Stimulated activated naive CD8-positive, alpha-beta T cell treated with anti-CD3 and anti-CD28 coated beads, Interleukin-15, amount 100 ng/mL, for 72 hours (primary cell): ENCODE results near the gene PDIA2.

ENCODE experiments used
- ATAC-seq: fragments of 150-1000 bp; cut with Tn5 transposase; 2 replicates; pipeline ENCODE4 v1.10.0; 2021; ENCODE audit warnings: mild to moderate bottlenecking, moderate library complexity
- DNase-seq, 2 donors: peaks; one replicate each; pipeline ENCODE4 v3.0.0; 2021 to 2022
- H3K27ac Mint-ChIP-seq, 2 donors: one replicate each; pipeline ENCODE4 v1.8.0; 2022; ENCODE audit warnings: mild to moderate bottlenecking in 2 of 2, mixed read lengths in 2 of 2, moderate library complexity in 2 of 2
- H3K27me3 Mint-ChIP-seq: one replicate; pipeline ENCODE4 v1.8.0; 2022; ENCODE audit warnings: mixed read lengths
- H3K4me1 Mint-ChIP-seq: one replicate; pipeline ENCODE4 v1.8.0; 2022; ENCODE audit warnings: mild to moderate bottlenecking, mixed read lengths
- H3K4me3 Mint-ChIP-seq, 2 donors: one replicate each; pipeline ENCODE4 v1.8.0; 2022; ENCODE audit warnings: mild to moderate bottlenecking in 2 of 2, mixed read lengths in 2 of 2, moderate library complexity in 1 of 2
- H3K9me3 Mint-ChIP-seq, 2 donors: one replicate each; pipeline ENCODE4 v1.8.0; 2022; ENCODE audit warnings: mixed read lengths in 2 of 2

Gene PDIA2

DNA sequence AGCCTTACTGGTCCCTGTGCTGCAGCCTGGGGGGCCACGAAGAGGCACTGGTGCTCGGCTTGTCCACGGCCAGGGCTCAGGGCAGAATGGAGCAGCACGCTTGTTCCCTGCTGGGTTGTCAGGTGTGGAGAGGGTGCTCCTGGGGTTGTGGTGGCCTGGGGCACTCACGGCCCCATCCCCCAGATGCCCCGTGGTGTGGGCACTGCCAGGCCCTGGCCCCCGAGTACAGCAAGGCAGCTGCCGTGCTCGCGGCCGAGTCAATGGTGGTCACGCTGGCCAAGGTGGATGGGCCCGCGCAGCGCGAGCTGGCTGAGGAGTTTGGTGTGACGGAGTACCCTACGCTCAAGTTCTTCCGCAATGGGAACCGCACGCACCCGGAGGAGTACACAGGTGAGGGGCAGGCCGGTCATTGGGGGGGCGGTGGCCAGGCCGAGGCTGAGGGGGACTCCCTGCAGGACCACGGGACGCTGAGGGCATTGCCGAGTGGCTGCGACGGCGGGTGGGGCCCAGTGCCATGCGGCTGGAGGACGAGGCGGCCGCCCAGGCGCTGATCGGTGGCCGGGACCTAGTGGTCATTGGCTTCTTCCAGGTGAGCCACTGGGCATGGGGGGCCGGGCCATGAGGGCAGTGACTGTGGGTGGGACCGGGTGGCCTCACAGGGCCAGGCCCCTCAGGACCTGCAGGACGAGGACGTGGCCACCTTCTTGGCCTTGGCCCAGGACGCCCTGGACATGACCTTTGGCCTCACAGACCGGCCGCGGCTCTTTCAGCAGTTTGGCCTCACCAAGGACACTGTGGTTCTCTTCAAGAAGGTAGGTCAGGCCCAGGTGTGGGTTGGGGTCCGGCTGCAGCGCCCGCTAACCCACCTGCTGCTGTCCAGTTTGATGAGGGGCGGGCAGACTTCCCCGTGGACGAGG, 1.5 kb downstream of the PDIA2 start:
- Mint-ChIP-seq H3K9me3 (no peaks in the 10 kb centered on the region), H3K27me3 (peaks cover 27% of the 10 kb centered on the region), H3K4me3 (no peak overlapping the region), H3K27ac (no peak overlapping the region), H3K4me1 (peaks cover under 1% of the 10 kb centered on the region)
- no peak for DNase-seq
- ATAC-seq = no peak

DNA sequence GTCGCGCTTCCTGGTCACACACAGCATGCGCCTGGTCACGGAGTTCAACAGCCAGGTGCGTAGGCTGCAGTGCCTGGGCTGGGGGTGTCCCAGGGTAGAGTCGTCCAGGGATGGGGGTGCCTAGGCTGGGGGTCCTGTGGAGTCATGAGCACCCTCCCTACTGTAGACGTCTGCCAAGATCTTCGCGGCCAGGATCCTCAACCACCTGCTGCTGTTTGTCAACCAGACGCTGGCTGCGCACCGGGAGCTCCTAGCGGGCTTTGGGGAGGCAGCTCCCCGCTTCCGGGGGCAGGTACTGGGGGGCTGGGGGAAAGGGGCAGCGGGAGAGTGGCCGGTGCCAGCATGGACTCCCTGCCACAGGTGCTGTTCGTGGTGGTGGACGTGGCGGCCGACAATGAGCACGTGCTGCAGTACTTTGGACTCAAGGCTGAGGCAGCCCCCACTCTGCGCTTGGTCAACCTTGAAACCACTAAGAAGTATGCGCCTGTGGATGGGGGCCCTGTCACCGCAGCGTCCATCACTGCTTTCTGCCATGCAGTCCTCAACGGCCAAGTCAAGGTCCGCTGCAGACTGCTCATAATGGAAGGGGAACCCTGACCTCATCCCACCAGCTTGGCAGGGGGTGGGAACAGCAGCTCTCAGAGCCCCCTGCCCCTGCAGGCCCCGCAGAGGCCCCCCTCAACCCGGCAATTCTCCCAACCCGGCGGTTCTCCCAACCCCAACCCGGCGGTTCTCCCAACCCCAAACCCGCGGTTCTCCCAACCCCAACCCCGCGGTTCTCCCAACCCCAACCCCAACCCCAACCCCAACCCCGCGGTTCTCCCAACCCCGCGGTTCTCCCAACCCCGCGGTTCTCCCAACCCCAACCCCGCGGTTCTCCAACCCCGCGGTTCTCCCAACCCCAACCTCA, 2.4 kb downstream of the PDIA2 start:
- H3K27ac Mint-ChIP-seq = no peak overlapping the region
- H3K4me1 Mint-ChIP-seq = no peaks in the 10 kb centered on the region
- DNase-seq = no peak
- H3K4me3 Mint-ChIP-seq = no peak overlapping the region
- peaks cover 26% of the 10 kb centered on the region for H3K27me3 Mint-ChIP-seq
- H3K9me3 Mint-ChIP-seq = no peaks in the 10 kb centered on the region
- ATAC-seq = no peak

DNA sequence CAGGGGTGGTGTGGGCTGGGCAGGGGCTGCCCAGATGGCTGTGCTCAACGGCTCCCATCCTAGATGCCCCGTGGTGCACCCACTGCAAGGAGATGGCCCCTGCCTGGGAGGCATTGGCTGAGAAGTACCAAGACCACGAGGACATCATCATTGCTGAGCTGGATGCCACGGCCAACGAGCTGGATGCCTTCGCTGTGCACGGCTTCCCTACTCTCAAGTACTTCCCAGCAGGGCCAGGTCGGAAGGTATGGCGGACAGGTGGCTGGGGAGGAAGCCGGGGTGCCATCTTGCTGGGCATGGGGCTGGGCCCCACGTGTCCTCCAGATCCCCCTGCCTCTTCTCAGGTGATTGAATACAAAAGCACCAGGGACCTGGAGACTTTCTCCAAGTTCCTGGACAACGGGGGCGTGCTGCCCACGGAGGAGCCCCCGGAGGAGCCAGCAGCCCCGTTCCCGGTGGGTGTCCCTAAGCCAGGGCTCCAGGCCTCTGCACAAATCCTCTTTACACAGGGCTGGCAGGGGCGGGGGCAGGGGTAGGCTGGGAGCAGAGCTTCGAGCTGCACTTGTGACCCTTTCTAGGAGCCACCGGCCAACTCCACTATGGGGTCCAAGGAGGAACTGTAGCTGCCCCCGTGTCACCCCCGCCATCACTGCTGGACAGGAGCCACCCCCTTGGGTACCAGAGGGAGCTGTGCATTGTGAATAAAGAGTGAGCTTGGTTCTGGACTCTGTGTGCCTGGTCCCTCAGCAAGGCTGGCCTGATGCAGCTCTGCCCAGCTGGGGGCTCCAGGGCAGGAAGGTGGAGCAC, 3.7 kb downstream of the PDIA2 start:
- ATAC-seq (no peak), DNase-seq (no peak)
- Mint-ChIP-seq H3K27ac (no peak overlapping the region), H3K4me3 (no peak overlapping the region), H3K4me1 (no peaks in the 10 kb centered on the region), H3K27me3 (peaks cover 15% of the 10 kb centered on the region), H3K9me3 (no peaks in the 10 kb centered on the region)

DNA sequence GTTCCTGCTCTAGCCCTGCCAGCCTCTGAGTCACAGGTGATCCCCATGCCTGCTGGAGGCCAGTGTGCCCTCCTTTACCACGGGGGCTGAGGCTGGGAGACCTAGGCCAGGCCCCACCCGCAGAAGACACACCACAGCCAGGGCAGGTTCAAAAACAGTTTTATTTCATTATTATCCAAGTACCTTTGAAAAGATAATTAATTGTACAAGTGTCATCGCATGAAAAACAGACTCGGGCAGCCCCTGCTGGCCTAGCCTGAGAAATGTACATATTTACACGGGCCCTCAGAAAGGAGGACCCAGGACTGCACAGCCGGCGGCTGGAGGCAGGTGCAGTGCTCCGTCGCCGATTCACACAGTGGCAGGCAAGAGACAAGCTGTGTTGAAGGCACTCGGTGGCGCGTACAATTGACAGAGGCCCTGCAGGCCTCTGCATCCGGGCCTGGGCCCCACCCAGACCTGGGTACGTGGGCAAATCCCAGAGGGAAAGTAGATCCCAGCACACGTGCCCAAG, 4.4 kb downstream of the PDIA2 start:
- no peaks in the 10 kb centered on the region for H3K4me1 Mint-ChIP-seq
- H3K27ac Mint-ChIP-seq = no peak overlapping the region
- ATAC-seq (no peak), DNase-seq (no peak)
- no peak overlapping the region for H3K4me3 Mint-ChIP-seq
- no peaks in the 10 kb centered on the region for H3K9me3 Mint-ChIP-seq
- peaks cover 8% of the 10 kb centered on the region for H3K27me3 Mint-ChIP-seq

- Mint-ChIP-seq H3K4me3 (no peak overlapping the region), H3K27me3 (no peaks in the 10 kb centered on the region), H3K9me3 (no peaks in the 10 kb centered on the region), H3K27ac (peak overlapping the region in 1 of 2 donors; percentile 95), H3K4me1 (no peaks in the 10 kb centered on the region)
- DNase-seq (no peak), ATAC-seq (no peak)
Measured at GRCh38 chr16:287981-288920, 5.3 kb downstream of the PDIA2 start.

DNA sequence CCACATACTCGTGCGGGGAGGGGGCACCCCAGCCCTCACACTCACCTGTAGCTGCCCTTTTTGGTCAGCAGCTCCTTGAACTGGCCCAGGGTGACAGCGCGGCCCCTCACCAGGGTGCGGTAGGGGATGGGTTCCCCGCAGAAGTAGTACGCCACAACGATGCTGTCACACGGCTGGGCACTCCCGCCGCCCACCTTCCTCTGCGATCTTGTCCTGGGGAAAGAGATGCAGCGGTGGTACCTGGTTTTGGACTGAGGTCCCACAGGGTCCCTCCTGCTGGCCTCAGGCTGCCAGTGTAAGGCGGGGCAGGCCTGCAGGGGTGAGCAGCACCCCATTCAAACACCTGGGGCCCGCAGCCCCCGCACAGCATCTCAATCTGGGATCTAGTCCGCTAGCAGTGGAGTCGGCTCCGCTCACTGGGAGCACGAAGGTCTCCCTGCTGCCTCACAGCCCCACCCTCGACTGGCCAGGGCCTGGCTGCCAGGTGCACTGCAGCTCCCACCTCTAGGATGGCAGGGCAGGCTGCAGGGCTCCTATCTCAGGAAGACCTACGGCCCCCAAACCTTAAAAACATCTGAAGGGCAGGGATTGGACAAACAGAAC, 6.5 kb downstream of the PDIA2 start:
- DNase-seq (no peak), ATAC-seq (no peak)
- Mint-ChIP-seq H3K9me3 (no peaks in the 10 kb centered on the region), H3K4me3 (no peak overlapping the region), H3K27me3 (no peaks in the 10 kb centered on the region), H3K27ac (no peak overlapping the region), H3K4me1 (no peaks in the 10 kb centered on the region)

GRCh38 chr16:290015-290680, 7.2 kb downstream of the PDIA2 start:
- H3K27ac Mint-ChIP-seq = peak overlapping the region in 1 of 2 donors; percentile 48
- no peaks in the 10 kb centered on the region for H3K4me1 Mint-ChIP-seq
- DNase-seq = no peak

DNA sequence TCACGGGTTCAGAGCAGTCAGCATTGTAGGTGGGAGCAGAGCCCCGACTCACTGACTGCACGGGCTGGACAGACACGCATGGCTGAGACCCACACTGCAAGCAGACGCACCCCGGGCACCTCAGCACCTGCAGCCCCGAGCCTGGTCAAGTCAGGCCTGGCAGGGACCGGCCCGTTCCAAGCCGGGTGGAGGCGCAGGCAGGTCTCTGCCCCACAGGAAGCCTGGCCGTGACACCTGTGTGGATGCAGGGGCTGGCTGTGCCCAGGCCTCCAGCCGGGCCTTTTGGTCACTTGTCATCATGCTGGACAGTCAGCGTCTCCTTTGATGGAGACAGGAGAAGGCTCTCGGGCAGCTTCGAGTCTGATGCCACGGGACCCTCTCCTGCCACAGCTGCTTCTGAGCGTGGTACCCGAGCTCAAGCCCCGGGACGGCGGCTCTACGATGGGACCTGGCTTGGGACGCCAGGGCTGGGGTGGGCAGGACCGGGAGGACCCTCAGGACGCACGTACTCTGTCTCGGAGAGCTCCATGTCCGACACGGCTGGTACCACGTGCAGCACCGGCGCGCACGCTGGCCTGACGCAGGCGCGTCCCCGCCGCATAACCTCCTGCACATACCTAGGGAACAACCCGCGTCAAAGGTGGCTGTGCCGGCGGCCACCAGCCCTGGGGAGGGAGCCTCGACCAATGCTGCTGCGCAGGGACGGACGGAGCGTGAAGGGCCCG, 7.9 kb downstream of the PDIA2 start:
- no peaks in the 10 kb centered on the region for H3K27me3 Mint-ChIP-seq
- H3K4me3 Mint-ChIP-seq = no peak overlapping the region
- DNase-seq (no peak), ATAC-seq (no peak)
- no peak overlapping the region for H3K27ac Mint-ChIP-seq
- no peaks in the 10 kb centered on the region for H3K9me3 Mint-ChIP-seq
- no peaks in the 10 kb centered on the region for H3K4me1 Mint-ChIP-seq

More at GRCh38 chr16:290015-290680, 7.2 kb downstream of the PDIA2 start:
- Mint-ChIP-seq H3K27me3 (no peaks in the 10 kb centered on the region), H3K9me3 (no peaks in the 10 kb centered on the region), H3K4me3 (no peak overlapping the region)
- no peak for ATAC-seq

- DNase-seq = no peak
- no peaks in the 10 kb centered on the region for H3K27me3 Mint-ChIP-seq
- ATAC-seq = no peak
- no peak overlapping the region for H3K4me3 Mint-ChIP-seq
- no peaks in the 10 kb centered on the region for H3K9me3 Mint-ChIP-seq
- H3K27ac Mint-ChIP-seq = peak overlapping the region in 1 of 2 donors; percentile 34
- H3K4me1 Mint-ChIP-seq = no peaks in the 10 kb centered on the region
Measured at GRCh38 chr16:291539-291938, 8.6 kb downstream of the PDIA2 start.

- DNase-seq (no peak), ATAC-seq (no peak)
- Mint-ChIP-seq H3K9me3 (no peaks in the 10 kb centered on the region), H3K4me3 (no peak overlapping the region), H3K4me1 (no peaks in the 10 kb centered on the region), H3K27me3 (no peaks in the 10 kb centered on the region), H3K27ac (no peak overlapping the region)
Measured at GRCh38 chr16:293043-293775, 10.2 kb downstream of the PDIA2 start.

DNA sequence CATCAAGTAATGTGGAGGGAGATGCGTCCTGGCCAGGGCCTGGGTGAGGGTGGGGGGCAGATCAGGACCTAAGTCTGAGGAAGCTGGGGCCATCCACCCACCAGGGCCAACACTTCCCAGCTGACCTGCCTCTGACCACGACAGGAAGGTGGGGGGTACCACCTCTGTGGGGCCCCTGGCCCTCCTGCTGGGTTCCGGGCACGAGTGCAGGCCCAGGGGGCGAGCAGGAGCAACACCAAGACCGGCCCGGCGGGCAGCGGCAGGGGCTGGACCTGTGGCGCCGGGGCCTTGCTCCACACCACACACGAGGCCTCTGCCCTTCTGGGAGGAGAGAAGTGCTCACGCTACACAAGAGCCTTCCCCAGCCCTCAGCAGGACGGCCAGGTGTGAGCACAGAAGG, 13.3 kb downstream of the PDIA2 start:
- H3K4me1 Mint-ChIP-seq = no peaks in the 10 kb centered on the region
- H3K9me3 Mint-ChIP-seq = no peaks in the 10 kb centered on the region
- ATAC-seq = no peak
- H3K27me3 Mint-ChIP-seq = no peaks in the 10 kb centered on the region
- no peak overlapping the region for H3K4me3 Mint-ChIP-seq
- DNase-seq = no peak
- H3K27ac Mint-ChIP-seq = no peak overlapping the region

- no peak for DNase-seq
- no peaks in the 10 kb centered on the region for H3K9me3 Mint-ChIP-seq
- H3K27ac Mint-ChIP-seq = peak overlapping the region; percentile 19 to 34
- peak; percentile 31 for ATAC-seq
- H3K4me3 Mint-ChIP-seq = no peak overlapping the region
- H3K4me1 Mint-ChIP-seq = no peaks in the 10 kb centered on the region
- H3K27me3 Mint-ChIP-seq = no peaks in the 10 kb centered on the region
Measured at GRCh38 chr16:296806-297510, 14.0 kb downstream of the PDIA2 start.
